ENCODE data around the gene KIRREL3.

Gene KIRREL3

DNA sequence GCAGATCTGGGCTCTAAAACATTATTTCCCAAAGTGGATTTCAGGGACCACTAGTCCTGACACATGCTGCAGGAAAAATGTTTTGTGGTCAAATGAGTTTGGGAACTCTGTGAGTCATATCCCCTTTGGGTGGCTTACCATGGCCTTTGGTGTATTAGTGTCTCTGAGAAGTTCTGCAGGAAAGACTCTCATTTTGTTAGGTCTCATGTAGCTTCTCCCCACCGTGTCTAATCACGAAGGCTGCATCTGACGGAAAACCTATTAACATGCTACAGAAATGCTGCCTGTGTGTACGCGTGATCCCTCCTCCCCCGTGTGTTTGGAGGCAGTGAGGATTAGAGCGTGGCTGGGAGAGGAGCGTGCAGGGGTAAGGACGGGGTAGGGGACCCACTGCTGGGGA is 453.4 kb downstream of the KIRREL3 start:
- TF ChIP-seq, protein P1, sequence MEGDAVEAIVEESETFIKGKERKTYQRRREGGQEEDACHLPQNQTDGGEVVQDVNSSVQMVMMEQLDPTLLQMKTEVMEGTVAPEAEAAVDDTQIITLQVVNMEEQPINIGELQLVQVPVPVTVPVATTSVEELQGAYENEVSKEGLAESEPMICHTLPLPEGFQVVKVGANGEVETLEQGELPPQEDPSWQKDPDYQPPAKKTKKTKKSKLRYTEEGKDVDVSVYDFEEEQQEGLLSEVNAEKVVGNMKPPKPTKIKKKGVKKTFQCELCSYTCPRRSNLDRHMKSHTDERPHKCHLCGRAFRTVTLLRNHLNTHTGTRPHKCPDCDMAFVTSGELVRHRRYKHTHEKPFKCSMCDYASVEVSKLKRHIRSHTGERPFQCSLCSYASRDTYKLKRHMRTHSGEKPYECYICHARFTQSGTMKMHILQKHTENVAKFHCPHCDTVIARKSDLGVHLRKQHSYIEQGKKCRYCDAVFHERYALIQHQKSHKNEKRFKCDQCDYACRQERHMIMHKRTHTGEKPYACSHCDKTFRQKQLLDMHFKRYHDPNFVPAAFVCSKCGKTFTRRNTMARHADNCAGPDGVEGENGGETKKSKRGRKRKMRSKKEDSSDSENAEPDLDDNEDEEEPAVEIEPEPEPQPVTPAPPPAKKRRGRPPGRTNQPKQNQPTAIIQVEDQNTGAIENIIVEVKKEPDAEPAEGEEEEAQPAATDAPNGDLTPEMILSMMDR (IDR thresholded peaks at IDR 0.05; ENCODE audit: control insufficient read depth, insufficient read depth, low read depth, low read length, missing control alignments), result no peak
- no peak overlapping the region for H3K4me3 ChIP-seq (ENCODE audit: control insufficient read depth, low read depth, low read length)
- DNase-seq (ENCODE audit: low read depth), result peak; percentile 67

DNA sequence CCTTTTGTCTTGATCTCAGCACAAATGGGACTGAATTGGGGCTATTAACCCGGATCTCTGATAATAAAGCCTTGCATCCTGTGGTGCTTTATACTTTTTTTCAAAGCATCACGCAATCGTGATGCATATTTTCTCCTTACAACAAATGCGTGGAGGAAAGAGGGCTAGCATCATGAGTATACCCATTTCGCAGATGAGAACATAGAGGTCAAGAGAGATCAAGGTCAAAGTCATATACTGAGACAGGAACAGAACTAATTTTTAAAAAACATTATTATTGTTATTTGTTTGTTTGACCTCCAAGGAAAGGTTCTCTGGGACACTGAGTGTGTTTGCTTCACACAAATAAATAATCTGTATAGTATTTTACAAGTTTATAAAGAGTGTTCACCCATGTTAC is 453.9 kb downstream of the KIRREL3 start:
- DNase-seq (ENCODE audit: low read depth), result no peak
- TF ChIP-seq, protein P1 (IDR thresholded peaks at IDR 0.05; ENCODE audit: control insufficient read depth, insufficient read depth, low read depth, low read length, missing control alignments), result no peak
- H3K4me3 ChIP-seq (ENCODE audit: control insufficient read depth, low read depth, low read length), result no peak overlapping the region

DNA sequence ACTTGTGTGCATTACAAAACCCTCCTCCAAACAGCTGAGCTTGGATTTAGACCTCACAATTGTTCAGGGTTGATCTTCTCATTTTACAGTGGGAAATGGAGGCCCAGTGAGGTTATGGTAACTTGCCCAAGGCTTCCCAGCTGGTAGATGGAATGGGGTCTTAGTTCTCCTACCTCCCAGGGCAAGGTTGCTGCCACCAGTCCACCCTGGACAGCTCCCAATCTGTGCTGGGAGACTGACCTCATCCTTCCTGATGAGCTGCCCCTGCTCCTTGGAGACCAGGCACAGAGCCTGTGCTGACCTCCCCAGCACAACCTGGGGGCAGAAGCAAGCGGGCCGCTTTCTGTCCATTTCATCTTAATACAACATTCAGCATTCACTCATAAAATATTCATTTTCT is 454.4 kb downstream of the KIRREL3 start:
- DNase-seq (ENCODE audit: low read depth), result no peak
- TF ChIP-seq, protein P1 (IDR thresholded peaks at IDR 0.05; ENCODE audit: control insufficient read depth, insufficient read depth, low read depth, low read length, missing control alignments), result no peak
- H3K4me3 ChIP-seq (ENCODE audit: control insufficient read depth, low read depth, low read length), result no peak overlapping the region

DNA sequence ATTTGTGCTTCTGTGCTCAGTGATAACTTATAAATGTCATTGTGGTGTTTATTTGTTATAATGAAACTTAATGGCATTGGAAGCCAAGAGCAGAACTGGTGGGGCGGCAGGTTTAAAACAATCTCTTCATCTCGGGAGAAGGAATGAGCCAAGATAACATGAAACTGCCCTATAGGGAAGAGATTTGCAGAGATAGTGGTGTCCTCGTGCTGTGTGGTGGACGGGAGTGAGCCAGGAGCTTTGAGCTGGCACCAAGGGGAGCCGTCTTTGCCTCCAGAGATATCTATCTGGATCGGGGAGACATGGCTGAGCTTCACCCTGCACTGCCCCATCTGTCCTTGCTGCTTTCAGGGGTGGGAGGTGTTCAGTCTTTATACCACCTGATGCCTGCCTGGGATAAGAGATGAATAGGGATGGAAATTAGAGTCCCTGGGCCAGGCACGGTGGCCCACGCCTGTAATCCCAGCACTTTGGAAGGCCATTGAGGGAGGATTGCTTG is 455.5 kb downstream of the KIRREL3 start:
- TF ChIP-seq, protein P1 (IDR thresholded peaks at IDR 0.05; ENCODE audit: control insufficient read depth, insufficient read depth, low read depth, low read length, missing control alignments), result no peak
- H3K4me3 ChIP-seq (ENCODE audit: control insufficient read depth, low read depth, low read length), result no peak overlapping the region
- no peak for DNase-seq (ENCODE audit: low read depth)

DNA sequence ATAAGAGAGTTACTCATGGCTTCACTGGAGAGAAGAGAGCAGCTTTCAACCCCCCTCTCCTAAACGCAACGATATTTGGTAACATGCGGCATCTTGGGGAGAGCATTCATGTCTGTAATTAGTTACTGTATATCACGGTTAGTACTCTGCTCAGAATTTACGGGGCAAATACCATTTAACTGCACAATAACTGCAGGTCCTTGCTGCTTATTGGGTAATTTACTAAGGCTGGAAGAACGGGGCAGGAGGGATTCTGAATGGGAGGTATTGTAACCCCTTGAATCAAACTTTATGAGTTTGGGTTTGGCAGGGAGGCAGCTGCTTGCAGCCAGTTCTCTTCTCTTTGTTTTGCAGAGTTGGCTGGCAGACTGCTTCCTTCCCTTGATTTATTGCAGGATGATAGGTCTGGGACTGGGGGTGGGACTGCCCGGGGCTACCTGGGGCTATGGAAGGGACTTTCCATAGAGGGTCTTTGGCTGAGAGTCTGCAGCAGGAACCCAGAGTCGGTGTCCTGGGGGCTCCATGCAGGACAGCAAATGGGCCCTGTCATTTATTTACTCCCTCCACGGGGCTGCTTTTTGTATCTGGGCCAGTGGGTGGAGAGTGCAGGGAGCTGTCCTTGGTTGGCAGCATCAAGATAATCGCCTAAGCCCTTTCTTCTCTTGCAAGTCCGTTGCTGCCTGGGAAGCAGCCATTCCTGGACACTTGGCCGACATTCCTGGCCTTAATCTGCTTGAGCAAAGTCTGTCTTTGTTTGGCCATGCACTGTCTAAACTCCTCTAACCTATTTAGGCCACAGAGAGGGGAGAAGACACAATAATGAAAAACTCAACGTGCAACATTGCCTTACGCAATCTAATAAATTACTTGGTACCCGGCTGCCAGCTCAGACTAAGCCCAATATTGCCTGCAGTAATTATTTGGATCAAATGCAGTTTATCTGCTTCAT is 456.2 kb downstream of the KIRREL3 start:
- H3K4me3 ChIP-seq (ENCODE audit: control insufficient read depth, low read depth, low read length), result no peak overlapping the region
- TF ChIP-seq, protein P1 (IDR thresholded peaks at IDR 0.05; ENCODE audit: control insufficient read depth, insufficient read depth, low read depth, low read length, missing control alignments), result no peak
- no peak for DNase-seq (ENCODE audit: low read depth)

DNA sequence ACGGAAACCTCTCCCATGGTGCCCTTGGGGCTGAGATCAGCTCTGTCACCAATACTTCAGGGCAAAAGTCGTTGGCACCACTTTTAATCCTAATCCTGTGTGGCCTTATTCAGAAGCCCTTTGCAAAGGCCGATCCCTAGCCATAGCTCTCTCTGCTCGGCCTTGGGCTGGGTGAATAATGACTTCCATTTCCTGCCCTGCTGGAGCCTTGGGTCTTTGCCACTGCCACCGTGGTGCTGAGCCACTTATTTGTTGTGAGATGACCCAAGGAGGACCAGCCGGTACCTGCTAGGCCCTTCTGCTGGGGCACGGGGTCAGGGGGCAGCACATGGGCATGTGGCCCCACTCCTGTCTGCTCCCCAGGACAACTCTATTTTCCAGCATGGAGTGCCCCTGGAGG is 456.9 kb downstream of the KIRREL3 start:
- no peak overlapping the region for H3K4me3 ChIP-seq (ENCODE audit: control insufficient read depth, low read depth, low read length)
- DNase-seq (ENCODE audit: low read depth), result no peak
- TF ChIP-seq, protein P1 (IDR thresholded peaks at IDR 0.05; ENCODE audit: control insufficient read depth, insufficient read depth, low read depth, low read length, missing control alignments), result no peak
